Type B pancreatic cell (in vitro differentiated cells): ENCODE data around the gene SPATA24. TPM values are rescaled to one million over a fixed set of nuclear protein-coding genes. Genes with fewer than 3 reads are reported as not detected.

ENCODE experiments used
- DNase-seq: peaks from one replicate; pipeline ENCODE4 v3.0.0; 2021; ENCODE audit warnings: mixed read lengths; ENCODE audit not compliant: unreplicated experiment; ENCODE audit errors: extremely low spot score
- H3K27ac Mint-ChIP-seq: 2 replicates; pipeline ENCODE4 v1.8.0; 2021; ENCODE audit warnings: mild to moderate bottlenecking, mixed read lengths
- H3K27me3 Mint-ChIP-seq: 2 replicates; pipeline ENCODE4 v1.8.0; 2021; ENCODE audit warnings: mixed read lengths
- H3K36me3 Mint-ChIP-seq: 2 replicates; pipeline ENCODE4 v1.8.0; 2021; ENCODE audit warnings: mixed read lengths
- H3K4me1 Mint-ChIP-seq: one replicate; pipeline ENCODE4 v1.8.0; 2021; ENCODE audit warnings: mixed read lengths; ENCODE audit not compliant: unreplicated experiment
- H3K4me3 Mint-ChIP-seq: 2 replicates; pipeline ENCODE4 v1.8.0; 2021; ENCODE audit warnings: mild to moderate bottlenecking, mixed read lengths
- H3K9me3 Mint-ChIP-seq: 2 replicates; pipeline ENCODE4 v1.8.0; 2021; ENCODE audit warnings: mixed read lengths
- long read RNA-seq: library from polyadenylated mRNA; unstranded; transcript quantifications from one replicate; pipeline ENCODE4 v2.0.0, GENCODE V29; 2020
- total RNA-seq: library from RNA; stranded (reverse); gene quantifications from 2 replicates; pipeline ENCODE4 v1.2.1, GENCODE V29; 2021; ENCODE audit warnings: low replicate concordance
- TF ChIP-seq, protein P1 (sequence below): fragments of 200-600 bp; sonication (generic); conservative IDR thresholded peaks from 2 replicates; pipeline ENCODE4 v1.5.0; 2021; ENCODE audit warnings: antibody characterized with exemption, mild to moderate bottlenecking

Gene SPATA24
- total RNA-seq = 4.9 and 7.1 TPM in 2 replicates
- long read RNA-seq = 0 reads

DNA sequence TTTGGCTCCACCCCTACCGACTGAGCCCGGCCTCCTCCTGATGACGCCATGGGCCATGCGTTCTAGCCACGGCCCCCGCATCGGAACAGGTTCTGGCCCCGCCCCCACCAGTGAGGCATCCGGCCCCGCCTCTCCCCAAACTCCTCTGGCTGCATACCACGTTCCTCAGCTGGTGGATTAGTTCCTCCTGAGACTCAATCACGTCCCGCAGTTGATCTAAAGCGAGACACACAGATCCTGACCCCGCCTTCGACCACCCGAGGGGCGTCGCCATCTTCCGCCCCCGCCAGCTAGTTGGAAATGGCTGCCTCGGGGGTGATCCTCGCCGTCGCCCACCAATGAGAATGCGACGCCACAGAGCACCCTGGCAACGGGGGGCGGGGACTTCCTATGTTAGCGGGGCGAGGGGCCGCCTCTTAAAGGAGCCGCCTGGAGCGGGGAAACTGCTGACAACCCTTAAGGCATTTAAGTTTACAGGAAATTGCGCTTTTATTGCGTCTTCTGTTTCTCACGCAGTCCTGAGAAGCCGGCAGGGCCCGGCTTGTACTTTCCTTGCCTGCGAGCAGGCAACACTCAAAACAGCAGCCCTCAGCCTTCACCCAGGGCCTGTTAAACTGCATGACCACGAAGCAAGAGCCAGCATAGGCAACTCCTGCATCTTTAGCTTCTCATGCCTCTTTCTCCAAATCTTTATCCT lies at the start of gene SPATA24:
TSS of gene SPATA24 (minus strand) at position 303 of the 697 bp plus-strand sequence. CDS start at position 274, 29 bp downstream.
- Mint-ChIP-seq H3K4me1 (peaks cover 29% of the 10 kb centered on the region), H3K27ac (peak within 1 kb of the TSS; percentile 99), H3K4me3 (peak within 1 kb of the TSS; percentile 98), H3K27me3 (no peaks in the 10 kb centered on the region), H3K36me3 (peaks cover 3% of the 10 kb centered on the region), H3K9me3 (no peaks in the 10 kb centered on the region)
- TF ChIP-seq, protein P1, sequence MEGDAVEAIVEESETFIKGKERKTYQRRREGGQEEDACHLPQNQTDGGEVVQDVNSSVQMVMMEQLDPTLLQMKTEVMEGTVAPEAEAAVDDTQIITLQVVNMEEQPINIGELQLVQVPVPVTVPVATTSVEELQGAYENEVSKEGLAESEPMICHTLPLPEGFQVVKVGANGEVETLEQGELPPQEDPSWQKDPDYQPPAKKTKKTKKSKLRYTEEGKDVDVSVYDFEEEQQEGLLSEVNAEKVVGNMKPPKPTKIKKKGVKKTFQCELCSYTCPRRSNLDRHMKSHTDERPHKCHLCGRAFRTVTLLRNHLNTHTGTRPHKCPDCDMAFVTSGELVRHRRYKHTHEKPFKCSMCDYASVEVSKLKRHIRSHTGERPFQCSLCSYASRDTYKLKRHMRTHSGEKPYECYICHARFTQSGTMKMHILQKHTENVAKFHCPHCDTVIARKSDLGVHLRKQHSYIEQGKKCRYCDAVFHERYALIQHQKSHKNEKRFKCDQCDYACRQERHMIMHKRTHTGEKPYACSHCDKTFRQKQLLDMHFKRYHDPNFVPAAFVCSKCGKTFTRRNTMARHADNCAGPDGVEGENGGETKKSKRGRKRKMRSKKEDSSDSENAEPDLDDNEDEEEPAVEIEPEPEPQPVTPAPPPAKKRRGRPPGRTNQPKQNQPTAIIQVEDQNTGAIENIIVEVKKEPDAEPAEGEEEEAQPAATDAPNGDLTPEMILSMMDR = no peak
- DNase-seq = peak; percentile 96

- H3K36me3 Mint-ChIP-seq = no peaks in the 10 kb centered on the region
- no peaks in the 10 kb centered on the region for H3K4me1 Mint-ChIP-seq
- TF ChIP-seq, protein P1 = no peak
- peaks cover 5% of the 10 kb centered on the region for H3K27me3 Mint-ChIP-seq
- no peak for DNase-seq
- H3K27ac Mint-ChIP-seq = no peak overlapping the region
- H3K4me3 Mint-ChIP-seq = no peak overlapping the region
- no peaks in the 10 kb centered on the region for H3K9me3 Mint-ChIP-seq
Observed at GRCh38 chr5:139451878-139452660, 48.2 kb upstream of the SPATA24 start.

GRCh38 chr5:139451176-139451575 lies 47.3 kb upstream of the SPATA24 start:
- no peak for DNase-seq
- Mint-ChIP-seq H3K36me3 (no peaks in the 10 kb centered on the region), H3K4me1 (no peaks in the 10 kb centered on the region), H3K27ac (no peak overlapping the region), H3K4me3 (no peak overlapping the region), H3K9me3 (no peaks in the 10 kb centered on the region), H3K27me3 (peaks cover 5% of the 10 kb centered on the region)
- TF ChIP-seq, protein P1 = no peak

- no peak for DNase-seq
- no peak overlapping the region for H3K27ac Mint-ChIP-seq
- H3K4me3 Mint-ChIP-seq = no peak overlapping the region
- TF ChIP-seq, protein P1 = no peak
- peaks cover 10% of the 10 kb centered on the region for H3K27me3 Mint-ChIP-seq
- H3K9me3 Mint-ChIP-seq = no peaks in the 10 kb centered on the region
- no peaks in the 10 kb centered on the region for H3K36me3 Mint-ChIP-seq
- H3K4me1 Mint-ChIP-seq = peaks cover 7% of the 10 kb centered on the region
Observed at GRCh38 chr5:139446956-139447779, 43.3 kb upstream of the SPATA24 start.

- DNase-seq = no peak
- H3K27ac Mint-ChIP-seq = no peak overlapping the region
- TF ChIP-seq, protein P1 = no peak
Observed at GRCh38 chr5:139445325-139446170, 41.7 kb upstream of the SPATA24 start.

More at GRCh38 chr5:139445325-139446170, 41.7 kb upstream of the SPATA24 start:
- Mint-ChIP-seq H3K36me3 (no peaks in the 10 kb centered on the region), H3K27me3 (peaks cover 15% of the 10 kb centered on the region), H3K4me3 (no peak overlapping the region), H3K9me3 (no peaks in the 10 kb centered on the region), H3K4me1 (peaks cover 7% of the 10 kb centered on the region)
